Kidney tubule cell (primary cell): Measurements from ENCODE around the gene C6orf89.
"Not testable (repeated sequence)": the region's sequence is repeated elsewhere in the genome, so short reads cannot be mapped to it uniquely, and the experiment has no call there.

Experiments used
- DNase-seq: peaks from one replicate; pipeline ENCODE4 v3.0.0-alpha.2; 2018; ENCODE audit warnings: low spot score

The C6orf89 gene

DNA sequence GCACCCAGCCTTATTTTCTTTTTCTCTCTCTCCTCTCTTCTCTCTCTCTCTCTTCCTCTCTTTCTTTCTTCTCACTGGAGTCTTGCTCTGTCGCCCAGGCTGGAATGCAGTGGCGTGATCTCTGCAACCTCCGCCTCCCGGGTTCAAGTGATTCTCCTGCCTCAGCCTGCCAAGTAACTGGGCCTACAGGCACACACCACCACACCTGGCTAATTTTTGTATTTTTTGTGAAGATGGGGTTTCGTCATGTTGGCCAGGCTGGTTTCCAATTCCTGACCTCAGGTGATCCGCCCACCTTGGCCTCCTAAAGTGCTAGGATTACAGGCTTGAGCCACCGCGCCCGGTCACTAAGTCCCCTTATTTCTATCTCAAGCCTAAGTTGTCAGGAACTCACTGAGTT lies 63.3 kb downstream of the C6orf89 start:
- not testable (repeated sequence) for DNase-seq

DNA sequence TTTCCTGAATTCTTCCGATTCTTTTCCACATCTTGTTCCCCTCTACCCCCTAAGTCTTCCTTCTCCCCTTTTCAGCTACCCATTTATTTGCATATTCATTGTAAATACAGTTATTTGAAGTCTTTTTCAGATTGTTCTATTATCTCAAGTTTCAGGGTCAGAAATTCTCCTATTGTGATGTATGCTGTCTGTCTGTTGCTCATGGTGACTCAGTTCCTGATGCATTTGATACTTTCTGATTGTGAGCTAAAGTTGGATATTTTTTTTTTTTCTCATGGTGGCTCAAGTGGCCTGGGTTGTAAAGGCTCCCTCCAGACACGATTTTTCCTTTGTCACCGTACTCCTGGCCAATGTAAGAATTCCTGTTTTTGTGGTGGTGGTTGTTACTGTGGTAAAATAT lies 63.9 kb downstream of the C6orf89 start:
- DNase-seq: peak; percentile 48

DNA sequence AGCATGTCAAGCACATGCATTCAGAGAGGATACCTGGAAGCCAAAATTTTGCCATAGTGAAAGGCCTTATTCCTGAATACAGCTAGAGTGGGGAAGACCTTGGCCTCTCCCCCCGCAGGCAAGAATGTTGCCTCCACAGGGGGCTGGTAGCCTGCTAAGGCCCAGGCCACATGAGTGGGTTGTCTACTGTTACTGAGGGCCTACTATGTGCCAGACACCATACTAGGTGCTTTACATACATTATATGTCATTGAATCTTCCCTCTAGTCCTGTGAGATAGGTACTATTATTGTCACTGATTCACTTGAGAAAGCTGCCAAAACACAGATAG lies 68.1 kb downstream of the C6orf89 start:
- no peak for DNase-seq

- no peak for DNase-seq
These were observed 68.6 kb downstream of the C6orf89 start, which contains the start of gene PI16 for GRCh38 chr6:36954262-36954931. PI16 (plus strand) TSS chr6:36954738; CDS start chr6:36954761, 23 bp downstream.

DNA sequence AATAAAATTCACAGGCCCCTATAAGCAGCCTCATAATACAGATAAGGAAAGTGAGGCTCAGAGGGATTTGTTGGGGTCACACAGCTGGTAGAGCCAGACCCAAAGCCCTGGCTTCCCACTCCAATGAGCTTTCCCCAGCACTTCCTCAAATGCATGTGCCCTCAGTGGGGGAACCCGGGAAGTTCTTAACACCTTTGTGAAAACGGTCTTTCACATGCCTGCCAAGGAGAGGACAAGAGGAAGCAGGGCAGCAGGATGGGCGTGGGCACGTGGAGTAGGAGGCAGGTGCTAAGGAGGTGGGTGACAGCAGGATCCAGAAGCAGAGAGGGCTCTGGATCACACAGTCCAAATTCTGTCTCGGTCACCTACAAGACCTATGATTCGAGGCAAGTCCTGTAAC lies 69.4 kb downstream of the C6orf89 start:
- no peak for DNase-seq

GRCh38 chr6:36955671-36956445 lies 70.1 kb downstream of the C6orf89 start:
- DNase-seq: peak; percentile 14

DNA sequence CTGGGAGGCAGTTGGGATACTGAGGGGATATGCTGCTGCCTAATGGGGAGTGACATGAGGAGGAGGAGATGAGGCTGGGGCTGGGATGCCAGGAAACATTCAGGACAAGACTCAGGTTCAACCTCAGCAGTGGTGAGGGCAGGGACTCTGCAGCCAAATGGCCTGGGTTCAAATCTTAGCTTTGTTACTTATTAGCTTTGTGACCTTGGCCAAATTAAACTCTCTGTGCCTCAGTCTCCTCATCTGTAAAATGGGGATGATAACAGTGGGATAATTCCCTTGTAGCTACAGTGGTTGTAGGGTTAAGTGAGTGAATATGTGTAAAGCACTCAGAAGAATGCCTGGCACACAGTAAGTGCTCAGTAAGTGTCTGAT lies 70.7 kb downstream of the C6orf89 start:
- no peak for DNase-seq

GRCh38 chr6:36957773-36958271 lies 72.1 kb downstream of the C6orf89 start:
- DNase-seq: no peak

DNA sequence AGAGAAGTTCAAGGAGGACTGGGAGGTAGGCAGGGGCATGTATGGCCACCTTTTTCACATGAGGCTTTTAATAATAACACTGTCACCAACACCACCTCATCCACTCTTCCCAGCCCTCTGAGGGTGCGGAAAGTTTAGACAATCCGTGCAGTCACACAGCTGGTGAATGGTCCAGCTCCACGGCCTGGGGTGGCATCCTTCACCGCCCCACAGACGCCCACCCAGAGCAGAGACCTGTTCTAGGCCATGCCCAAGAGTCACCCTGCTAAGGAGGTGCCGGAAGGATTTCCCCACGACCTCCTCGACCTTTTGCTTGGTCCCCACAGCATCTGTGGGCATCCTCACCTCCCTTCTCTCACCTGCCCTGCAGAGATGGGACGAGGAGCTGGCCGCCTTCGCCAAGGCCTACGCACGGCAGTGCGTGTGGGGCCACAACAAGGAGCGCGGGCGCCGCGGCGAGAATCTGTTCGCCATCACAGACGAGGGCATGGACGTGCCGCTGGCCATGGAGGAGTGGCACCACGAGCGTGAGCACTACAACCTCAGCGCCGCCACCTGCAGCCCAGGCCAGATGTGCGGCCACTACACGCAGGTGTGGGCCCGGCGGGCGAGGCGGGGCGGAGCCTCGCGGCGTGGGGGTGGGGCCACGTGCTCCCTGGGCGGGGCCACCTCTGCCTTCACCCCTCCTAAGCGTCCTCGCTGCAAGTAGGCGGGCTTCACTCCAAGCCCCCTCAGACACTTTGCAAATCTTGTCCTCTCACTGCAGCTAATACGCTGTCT lies 73.2 kb downstream of the C6orf89 start:
- DNase-seq: no peak

DNA sequence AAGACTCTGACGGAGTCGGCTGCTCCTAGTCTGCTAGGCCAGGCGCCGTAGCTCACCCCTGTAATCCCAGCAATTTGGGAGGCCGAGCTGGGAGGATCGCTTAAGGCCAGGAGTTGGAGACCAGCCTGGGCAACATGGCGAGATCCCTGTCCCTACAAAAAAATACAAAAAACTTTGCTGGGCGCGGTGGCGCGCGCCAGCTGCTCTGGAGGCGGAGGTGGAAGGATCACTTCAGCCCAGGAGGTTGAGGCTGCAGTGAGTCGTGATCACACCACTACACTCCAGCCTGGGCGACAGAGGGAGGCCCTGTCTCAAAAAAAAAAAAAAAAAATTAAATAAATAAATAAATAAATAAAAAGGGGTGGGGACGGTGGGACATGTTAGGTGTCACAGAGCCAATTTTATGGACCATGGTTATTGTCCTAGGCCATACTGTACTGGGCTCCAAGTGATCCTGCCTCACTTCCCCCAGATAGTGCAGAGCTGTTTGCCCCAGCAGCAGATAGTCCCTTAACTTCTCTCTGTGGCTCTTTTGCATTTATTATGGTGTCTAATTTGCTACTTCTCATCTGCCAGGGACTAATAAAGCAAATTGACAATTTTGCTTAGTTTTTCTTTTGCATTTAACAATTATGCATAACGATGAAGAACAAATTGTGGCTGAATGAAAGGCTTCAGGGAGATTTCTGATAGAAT lies 74.0 kb downstream of the C6orf89 start:
- DNase-seq: no peak

DNA sequence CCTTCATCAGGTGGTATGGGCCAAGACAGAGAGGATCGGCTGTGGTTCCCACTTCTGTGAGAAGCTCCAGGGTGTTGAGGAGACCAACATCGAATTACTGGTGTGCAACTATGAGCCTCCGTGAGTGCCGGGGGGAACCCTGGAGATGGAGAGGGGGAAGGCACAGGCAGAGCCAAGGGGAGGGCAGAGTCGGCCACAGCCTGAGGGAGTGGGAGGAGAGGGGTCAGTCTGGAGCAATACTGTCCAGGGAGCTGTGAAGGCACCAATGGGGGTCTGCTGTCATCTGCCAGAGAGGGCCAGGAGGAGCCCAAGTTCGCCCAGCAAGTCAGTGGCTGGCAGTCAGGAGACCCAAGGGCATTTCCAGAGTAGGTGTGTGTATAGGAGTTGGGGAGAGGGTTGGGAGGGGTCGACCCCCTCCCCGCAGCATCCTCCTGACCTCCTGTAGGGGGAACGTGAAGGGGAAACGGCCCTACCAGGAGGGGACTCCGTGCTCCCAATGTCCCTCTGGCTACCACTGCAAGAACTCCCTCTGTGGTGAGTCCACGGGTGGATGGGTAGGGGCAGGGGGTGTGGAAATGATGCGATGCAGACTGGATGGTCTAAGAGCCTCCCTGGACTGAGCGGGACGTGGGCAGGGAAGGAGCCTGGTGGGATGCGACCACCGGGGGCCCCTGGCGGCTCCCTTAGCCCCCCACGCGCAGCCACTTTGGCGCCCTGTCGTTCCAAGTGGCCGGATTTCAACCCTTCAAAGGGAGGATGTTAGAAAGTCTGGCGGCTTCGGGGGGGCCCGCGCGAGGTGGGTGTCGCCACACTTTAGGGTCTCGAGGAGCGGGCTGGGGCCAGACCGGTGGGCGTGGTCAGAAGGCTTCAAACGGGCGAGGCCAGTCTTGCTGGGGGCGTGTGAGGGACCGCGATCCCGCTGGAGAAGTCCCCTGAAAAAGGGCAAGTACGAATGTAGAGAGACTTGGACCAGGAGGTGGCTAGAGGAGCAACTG lies 76.0 kb downstream of the C6orf89 start:
- DNase-seq: no peak

GRCh38 chr6:36962874-36963273 lies 77.1 kb downstream of the C6orf89 start:
- peak; percentile 48 for DNase-seq

GRCh38 chr6:36963451-36964290 lies 77.9 kb downstream of the C6orf89 start:
- DNase-seq: no peak

GRCh38 chr6:36964349-36964748 lies 78.6 kb downstream of the C6orf89 start:
- no peak for DNase-seq

DNA sequence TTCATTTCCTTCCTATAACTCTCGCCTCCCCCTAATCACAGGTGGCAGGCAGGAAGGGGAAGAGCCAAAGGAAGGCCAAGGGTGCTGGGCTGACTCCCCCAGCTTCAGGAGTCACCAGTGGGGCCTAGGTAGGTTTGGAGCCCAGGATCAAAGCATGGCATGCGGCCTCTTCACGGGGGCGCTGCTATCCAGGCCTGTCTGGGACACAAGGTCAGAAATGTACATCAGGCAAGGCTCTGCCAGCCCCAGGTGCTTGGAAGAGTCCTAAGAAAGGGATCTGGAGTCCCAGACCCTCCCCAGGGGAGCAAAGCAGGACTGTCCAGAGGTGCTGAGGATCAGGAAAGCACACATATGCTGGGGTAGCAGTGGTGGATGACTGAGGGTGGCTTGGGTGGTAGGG lies 79.2 kb downstream of the C6orf89 start:
- DNase-seq: no peak

GRCh38 chr6:36967301-36967700 lies 81.5 kb downstream of the C6orf89 start:
- DNase-seq: no peak

DNA sequence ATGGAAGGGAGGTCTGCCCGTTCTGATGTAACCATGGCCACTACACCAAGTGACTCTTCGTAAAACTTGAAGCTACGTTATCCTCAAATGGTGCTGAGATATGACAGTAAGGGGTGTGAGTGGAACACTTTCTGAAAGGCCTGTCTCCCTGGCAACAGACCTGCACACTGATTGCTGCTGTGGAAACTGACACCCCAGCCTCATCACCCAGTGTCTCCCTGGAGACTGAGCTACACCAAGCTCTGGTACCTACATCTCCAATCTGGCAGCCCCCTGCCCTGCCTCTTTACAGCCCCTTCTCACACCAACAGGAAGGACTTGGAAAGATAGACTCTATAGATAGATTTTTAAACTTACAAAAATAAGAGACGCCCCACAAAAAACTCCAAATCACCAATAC lies 82.0 kb downstream of the C6orf89 start:
- no peak for DNase-seq

DNA sequence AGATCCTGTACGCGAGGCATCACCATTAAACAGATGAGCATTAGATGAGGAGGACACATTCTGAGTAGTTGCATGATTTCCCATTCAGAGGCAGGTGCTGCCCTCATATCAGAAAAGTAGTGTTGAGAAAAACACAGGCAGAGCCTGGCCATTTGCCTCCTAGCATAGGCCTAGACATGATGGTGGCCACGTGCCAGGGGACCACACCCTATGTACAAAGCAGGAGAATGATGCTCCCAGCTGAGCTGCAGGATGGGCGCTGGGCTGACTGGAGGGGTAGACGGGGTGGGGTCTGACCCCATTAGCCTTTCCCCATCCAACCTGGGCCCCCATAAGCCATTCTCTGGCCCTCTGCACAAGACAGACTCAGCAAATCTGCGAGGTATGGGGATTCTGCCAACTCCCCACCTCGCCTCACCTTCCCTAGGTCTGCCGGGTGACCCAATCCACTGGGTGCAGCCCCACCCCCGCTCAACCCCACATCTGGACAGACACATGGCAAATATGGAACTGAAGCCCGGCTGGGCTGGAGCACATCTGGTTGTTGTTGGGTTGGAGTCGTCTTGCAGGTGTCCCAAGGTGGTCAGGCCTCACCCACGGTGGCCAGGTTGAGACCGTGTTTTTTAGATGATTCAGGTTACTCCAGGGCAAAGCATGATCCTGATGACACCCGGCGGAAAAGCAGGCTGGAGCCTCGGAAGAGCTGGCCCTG lies 82.7 kb downstream of the C6orf89 start:
- DNase-seq: no peak

DNA sequence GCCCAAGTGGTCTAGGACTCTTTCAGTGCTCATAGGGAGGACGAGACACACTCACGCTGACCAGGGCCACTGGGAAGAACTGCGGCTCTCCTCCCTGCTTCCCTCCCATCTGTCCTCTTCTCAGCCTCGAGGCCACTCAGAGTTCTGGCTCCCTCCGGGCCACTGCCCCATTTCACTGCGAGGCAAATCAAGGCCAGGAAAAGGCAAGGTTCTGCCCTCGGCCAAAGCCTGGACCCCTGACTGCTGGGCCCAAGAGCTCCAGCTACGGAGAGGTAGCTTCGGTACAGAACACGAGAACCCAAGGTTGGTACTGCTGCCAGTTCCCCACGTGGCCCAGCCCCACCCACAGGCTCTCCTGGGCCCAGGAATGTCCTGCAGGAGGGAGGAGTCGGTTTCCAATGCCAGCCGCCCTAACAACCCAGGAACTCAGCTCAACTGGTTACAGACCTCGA lies 83.5 kb downstream of the C6orf89 start:
- no peak for DNase-seq
